A549 (cell line): ENCODE measurements around the gene RUNDC1. TPM values are rescaled to one million over a fixed set of nuclear protein-coding genes. Genes with fewer than 3 reads are reported as not detected.

Source experiments
- CHD4 ChIP-seq: fragments of 200-600 bp; sonication (generic); IDR thresholded peaks from 2 replicates; pipeline ENCODE4 v1.6.1; 2016; ENCODE audit warnings: antibody characterized with exemption, mild to moderate bottlenecking, borderline replicate concordance
- FOXS1 ChIP-seq: fragments of 250-450 bp; sonication (Bioruptor Pico); IDR thresholded peaks from 2 replicates; pipeline ENCODE4 v1.5.0; 2020; ENCODE audit warnings: mild to moderate bottlenecking, moderate library complexity
- HDAC2 ChIP-seq: fragments of 200-600 bp; sonication (generic); IDR thresholded peaks from 2 replicates; pipeline ENCODE4 v1.6.1; 2016
- HOXB5 ChIP-seq: fragments of 250-450 bp; sonication (Bioruptor Pico); IDR thresholded peaks from 2 replicates; pipeline ENCODE4 v1.5.0; 2020; ENCODE audit warnings: mild to moderate bottlenecking, moderate library complexity
- MYC ChIP-seq: IDR thresholded peaks from 2 replicates; pipeline ENCODE4 v1.6.1; 2012; ENCODE audit warnings: mild to moderate bottlenecking, inconsistent platforms, low read length, improper control_type of control experiment, borderline replicate concordance
- NPAS2 ChIP-seq: fragments of 250-450 bp; sonication (Bioruptor Pico); IDR thresholded peaks from 2 replicates; pipeline ENCODE4 v1.8.0; 2022; ENCODE audit warnings: mild to moderate bottlenecking, moderate library complexity, borderline replicate concordance
- PHF8 ChIP-seq: fragments of 200-600 bp; sonication (generic); IDR thresholded peaks from 2 replicates; pipeline ENCODE4 v1.6.1; 2016; ENCODE audit warnings: low read depth, mild to moderate bottlenecking, antibody characterized with exemption, moderate library complexity, borderline replicate concordance
- POLR2A ChIP-seq: IDR thresholded peaks from 2 replicates; pipeline ENCODE4 v1.6.1; 2012; ENCODE audit warnings: mild to moderate bottlenecking, low read length
- POLR2AphosphoS2 ChIP-seq: conservative IDR thresholded peaks from 2 replicates; pipeline ENCODE4 v1.6.1; 2012; ENCODE audit warnings: low read length, improper control_type of control experiment, inconsistent platforms
- polyA plus RNA-seq, 4 experiments: library from polyadenylated mRNA; depleted of rRNA in 3 of 4; stranded (reverse); fragments of >200 nt; fragmentation: RNase III in 1 of 4; extraction: RNeasy Plus Mini Kit Qiagen cat#74134 plus additional on column Dnase treatment in 1 of 4; gene quantifications; 2 replicates in 3 of 4; 3 replicates in 1 of 4; pipeline ENCODE4 v1.2.3, GENCODE V29; 2011 to 2017
- TF ChIP-seq, protein P1 (sequence below): fragments of >200 bp; sonication (Bioruptor Twin); formaldehyde crosslinking; IDR thresholded peaks from 2 replicates; pipeline ENCODE4 v1.6.1; 2016
- TF ChIP-seq, protein P2 (sequence below): fragments of 250-450 bp; sonication (Bioruptor Pico); IDR thresholded peaks from 2 replicates; pipeline ENCODE4 v1.5.0; 2020; ENCODE audit warnings: low read depth, mild to moderate bottlenecking, moderate library complexity
- TF ChIP-seq, protein P3 (sequence below): IDR thresholded peaks from 2 replicates; pipeline ENCODE4 v1.6.1; 2012
- TF ChIP-seq, protein P4 (sequence below): fragments of >200 bp; sonication (Bioruptor Twin); formaldehyde crosslinking; IDR thresholded peaks from 3 replicates; pipeline ENCODE4 v1.5.1; 2016
- TF ChIP-seq, protein P5 (sequence below): fragments of 450-650 bp; IDR thresholded peaks from 2 replicates; pipeline ENCODE4 v1.6.1; 2014; ENCODE audit warnings: antibody characterized with exemption
- TF ChIP-seq, protein P6 (sequence below): fragments of 200-600 bp; sonication (generic); IDR thresholded peaks from 2 replicates; pipeline ENCODE4 v1.6.1; 2016; ENCODE audit warnings: antibody characterized with exemption, mild to moderate bottlenecking, moderate library complexity
- TF ChIP-seq, protein P7 (sequence below): fragments of 150-350 bp; IDR thresholded peaks from 2 replicates; pipeline ENCODE4 v1.6.1; 2014; ENCODE audit warnings: low read depth, mild to moderate bottlenecking, low read length

RUNDC1 gene
- polyA plus RNA-seq, 2 of the 4 experiments (the other 2 are of a cell fraction) = 18.7 to 19.1 TPM

DNA sequence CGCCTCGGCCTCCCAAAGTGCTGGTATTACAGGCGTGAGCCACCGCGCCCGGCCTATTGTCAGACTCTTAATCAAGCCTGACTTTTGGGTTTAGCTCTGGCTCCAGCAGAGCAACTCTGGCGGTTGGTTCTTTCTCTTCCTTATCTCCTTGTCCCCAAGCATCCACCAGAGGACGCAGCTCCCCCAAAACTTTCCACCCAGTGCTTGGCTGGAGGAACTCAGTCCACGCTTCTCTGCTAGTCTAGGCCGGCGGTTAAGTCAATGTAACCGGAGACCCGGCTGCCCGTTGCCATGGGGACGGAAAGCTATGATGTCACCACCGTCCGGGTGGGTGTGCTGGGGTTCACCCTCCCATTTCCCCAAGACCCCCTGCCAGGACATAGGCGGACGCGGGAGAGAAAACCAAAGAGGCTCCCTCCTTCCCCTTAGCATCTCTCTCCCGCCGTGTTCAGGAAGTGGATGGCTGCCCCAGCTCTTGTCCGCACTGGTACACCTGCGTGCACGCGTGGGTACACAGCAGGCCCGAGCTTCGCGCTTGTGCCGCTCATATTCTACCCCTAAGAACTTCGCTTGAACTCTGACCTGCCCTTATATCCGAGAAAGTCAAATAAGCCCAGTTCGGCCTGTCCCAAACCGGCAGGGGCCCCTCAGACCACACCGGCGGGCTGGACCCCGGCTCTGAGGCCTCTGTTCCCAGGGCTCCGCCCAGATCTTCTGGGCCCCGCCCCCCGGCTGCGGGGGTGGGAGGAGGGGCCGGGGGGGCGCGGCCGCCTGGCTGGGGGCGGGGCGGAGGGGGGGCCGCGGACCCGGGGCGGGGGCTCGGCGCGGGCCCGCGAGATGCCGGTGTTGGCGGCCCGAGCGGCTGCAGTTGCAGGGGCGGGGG, 44.3 kb downstream of the RUNDC1 start, which contains the start of gene RND2 (continued):
- TF ChIP-seq, protein P1, sequence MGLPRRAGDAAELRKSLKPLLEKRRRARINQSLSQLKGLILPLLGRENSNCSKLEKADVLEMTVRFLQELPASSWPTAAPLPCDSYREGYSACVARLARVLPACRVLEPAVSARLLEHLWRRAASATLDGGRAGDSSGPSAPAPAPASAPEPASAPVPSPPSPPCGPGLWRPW = no peak
- TF ChIP-seq, protein P2, sequence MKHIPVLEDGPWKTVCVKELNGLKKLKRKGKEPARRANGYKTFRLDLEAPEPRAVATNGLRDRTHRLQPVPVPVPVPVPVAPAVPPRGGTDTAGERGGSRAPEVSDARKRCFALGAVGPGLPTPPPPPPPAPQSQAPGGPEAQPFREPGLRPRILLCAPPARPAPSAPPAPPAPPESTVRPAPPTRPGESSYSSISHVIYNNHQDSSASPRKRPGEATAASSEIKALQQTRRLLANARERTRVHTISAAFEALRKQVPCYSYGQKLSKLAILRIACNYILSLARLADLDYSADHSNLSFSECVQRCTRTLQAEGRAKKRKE (CRISPR knock-in tag) = no peak
- TF ChIP-seq, protein P3, sequence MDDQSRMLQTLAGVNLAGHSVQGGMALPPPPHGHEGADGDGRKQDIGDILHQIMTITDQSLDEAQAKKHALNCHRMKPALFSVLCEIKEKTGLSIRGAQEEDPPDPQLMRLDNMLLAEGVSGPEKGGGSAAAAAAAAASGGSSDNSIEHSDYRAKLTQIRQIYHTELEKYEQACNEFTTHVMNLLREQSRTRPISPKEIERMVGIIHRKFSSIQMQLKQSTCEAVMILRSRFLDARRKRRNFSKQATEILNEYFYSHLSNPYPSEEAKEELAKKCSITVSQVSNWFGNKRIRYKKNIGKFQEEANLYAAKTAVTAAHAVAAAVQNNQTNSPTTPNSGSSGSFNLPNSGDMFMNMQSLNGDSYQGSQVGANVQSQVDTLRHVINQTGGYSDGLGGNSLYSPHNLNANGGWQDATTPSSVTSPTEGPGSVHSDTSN = no peak
- TF ChIP-seq PHF8 = peak; percentile 24; the same call in 1 of the 2 replicates
- TF ChIP-seq, protein P4, sequence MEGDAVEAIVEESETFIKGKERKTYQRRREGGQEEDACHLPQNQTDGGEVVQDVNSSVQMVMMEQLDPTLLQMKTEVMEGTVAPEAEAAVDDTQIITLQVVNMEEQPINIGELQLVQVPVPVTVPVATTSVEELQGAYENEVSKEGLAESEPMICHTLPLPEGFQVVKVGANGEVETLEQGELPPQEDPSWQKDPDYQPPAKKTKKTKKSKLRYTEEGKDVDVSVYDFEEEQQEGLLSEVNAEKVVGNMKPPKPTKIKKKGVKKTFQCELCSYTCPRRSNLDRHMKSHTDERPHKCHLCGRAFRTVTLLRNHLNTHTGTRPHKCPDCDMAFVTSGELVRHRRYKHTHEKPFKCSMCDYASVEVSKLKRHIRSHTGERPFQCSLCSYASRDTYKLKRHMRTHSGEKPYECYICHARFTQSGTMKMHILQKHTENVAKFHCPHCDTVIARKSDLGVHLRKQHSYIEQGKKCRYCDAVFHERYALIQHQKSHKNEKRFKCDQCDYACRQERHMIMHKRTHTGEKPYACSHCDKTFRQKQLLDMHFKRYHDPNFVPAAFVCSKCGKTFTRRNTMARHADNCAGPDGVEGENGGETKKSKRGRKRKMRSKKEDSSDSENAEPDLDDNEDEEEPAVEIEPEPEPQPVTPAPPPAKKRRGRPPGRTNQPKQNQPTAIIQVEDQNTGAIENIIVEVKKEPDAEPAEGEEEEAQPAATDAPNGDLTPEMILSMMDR = peak; percentile 73
- no peak for TF ChIP-seq FOXS1 (CRISPR knock-in tag)
- TF ChIP-seq NPAS2 (CRISPR knock-in tag) = no peak
- TF ChIP-seq, protein P5, sequence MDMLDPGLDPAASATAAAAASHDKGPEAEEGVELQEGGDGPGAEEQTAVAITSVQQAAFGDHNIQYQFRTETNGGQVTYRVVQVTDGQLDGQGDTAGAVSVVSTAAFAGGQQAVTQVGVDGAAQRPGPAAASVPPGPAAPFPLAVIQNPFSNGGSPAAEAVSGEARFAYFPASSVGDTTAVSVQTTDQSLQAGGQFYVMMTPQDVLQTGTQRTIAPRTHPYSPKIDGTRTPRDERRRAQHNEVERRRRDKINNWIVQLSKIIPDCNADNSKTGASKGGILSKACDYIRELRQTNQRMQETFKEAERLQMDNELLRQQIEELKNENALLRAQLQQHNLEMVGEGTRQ = no peak
- no peak for TF ChIP-seq HDAC2
- no peak for TF ChIP-seq HOXB5 (CRISPR knock-in tag)
- 0 out of 2 replicates have a peak, but pooled peaks have one; percentile 46 for TF ChIP-seq POLR2AphosphoS2
- no peak for TF ChIP-seq MYC
- peak; percentile 46 for TF ChIP-seq POLR2A
- TF ChIP-seq, protein P6, sequence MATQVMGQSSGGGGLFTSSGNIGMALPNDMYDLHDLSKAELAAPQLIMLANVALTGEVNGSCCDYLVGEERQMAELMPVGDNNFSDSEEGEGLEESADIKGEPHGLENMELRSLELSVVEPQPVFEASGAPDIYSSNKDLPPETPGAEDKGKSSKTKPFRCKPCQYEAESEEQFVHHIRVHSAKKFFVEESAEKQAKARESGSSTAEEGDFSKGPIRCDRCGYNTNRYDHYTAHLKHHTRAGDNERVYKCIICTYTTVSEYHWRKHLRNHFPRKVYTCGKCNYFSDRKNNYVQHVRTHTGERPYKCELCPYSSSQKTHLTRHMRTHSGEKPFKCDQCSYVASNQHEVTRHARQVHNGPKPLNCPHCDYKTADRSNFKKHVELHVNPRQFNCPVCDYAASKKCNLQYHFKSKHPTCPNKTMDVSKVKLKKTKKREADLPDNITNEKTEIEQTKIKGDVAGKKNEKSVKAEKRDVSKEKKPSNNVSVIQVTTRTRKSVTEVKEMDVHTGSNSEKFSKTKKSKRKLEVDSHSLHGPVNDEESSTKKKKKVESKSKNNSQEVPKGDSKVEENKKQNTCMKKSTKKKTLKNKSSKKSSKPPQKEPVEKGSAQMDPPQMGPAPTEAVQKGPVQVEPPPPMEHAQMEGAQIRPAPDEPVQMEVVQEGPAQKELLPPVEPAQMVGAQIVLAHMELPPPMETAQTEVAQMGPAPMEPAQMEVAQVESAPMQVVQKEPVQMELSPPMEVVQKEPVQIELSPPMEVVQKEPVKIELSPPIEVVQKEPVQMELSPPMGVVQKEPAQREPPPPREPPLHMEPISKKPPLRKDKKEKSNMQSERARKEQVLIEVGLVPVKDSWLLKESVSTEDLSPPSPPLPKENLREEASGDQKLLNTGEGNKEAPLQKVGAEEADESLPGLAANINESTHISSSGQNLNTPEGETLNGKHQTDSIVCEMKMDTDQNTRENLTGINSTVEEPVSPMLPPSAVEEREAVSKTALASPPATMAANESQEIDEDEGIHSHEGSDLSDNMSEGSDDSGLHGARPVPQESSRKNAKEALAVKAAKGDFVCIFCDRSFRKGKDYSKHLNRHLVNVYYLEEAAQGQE = no peak
- TF ChIP-seq, protein P7, sequence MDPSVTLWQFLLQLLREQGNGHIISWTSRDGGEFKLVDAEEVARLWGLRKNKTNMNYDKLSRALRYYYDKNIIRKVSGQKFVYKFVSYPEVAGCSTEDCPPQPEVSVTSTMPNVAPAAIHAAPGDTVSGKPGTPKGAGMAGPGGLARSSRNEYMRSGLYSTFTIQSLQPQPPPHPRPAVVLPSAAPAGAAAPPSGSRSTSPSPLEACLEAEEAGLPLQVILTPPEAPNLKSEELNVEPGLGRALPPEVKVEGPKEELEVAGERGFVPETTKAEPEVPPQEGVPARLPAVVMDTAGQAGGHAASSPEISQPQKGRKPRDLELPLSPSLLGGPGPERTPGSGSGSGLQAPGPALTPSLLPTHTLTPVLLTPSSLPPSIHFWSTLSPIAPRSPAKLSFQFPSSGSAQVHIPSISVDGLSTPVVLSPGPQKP = no peak
- TF ChIP-seq CHD4 = no peak
- TF ChIP-seq, all 56 proteins: peak for 12
